HG03460 (cell line): Measurements from ENCODE around the gene PGM2.
A peak's percentile ranks its signal among the peaks of the same experiment; 100 is the strongest.

ENCODE experiments used
- ATAC-seq: cut with Tn5 transposase; IDR thresholded peaks from one replicate; pipeline ENCODE4 v1.9.1; 2021; ENCODE audit not compliant: unreplicated experiment

The PGM2 gene

GRCh38 chr4:37860266-37860665 is 33.8 kb downstream of the PGM2 start:
- ATAC-seq, result no peak

- no peak for ATAC-seq
Observed at GRCh38 chr4:37862961-37863360, 36.5 kb downstream of the PGM2 start.

GRCh38 chr4:37864786-37865185 is 38.3 kb downstream of the PGM2 start:
- ATAC-seq, result no peak

- no peak for ATAC-seq
Observed at GRCh38 chr4:37865450-37865849, 39.0 kb downstream of the PGM2 start.

- ATAC-seq, result no peak
Observed at GRCh38 chr4:37867102-37867501, 40.6 kb downstream of the PGM2 start.

GRCh38 chr4:37868238-37868637 is 41.8 kb downstream of the PGM2 start:
- no peak for ATAC-seq

GRCh38 chr4:37872310-37872988 is 46.0 kb downstream of the PGM2 start:
- ATAC-seq, result no peak

GRCh38 chr4:37873386-37873785 is 46.9 kb downstream of the PGM2 start:
- ATAC-seq, result no peak

GRCh38 chr4:37876156-37876555 is 49.7 kb downstream of the PGM2 start:
- ATAC-seq, result no peak

- ATAC-seq, result no peak
Observed at GRCh38 chr4:37879365-37879764, 52.9 kb downstream of the PGM2 start.

- ATAC-seq, result no peak
Observed at GRCh38 chr4:37881811-37882210, 55.3 kb downstream of the PGM2 start.

- ATAC-seq, result no peak
Observed at GRCh38 chr4:37882665-37883296, 56.3 kb downstream of the PGM2 start.

GRCh38 chr4:37884855-37885487 is 58.5 kb downstream of the PGM2 start:
- ATAC-seq, result no peak

GRCh38 chr4:37885496-37885895 is 59.0 kb downstream of the PGM2 start:
- no peak for ATAC-seq

GRCh38 chr4:37889849-37890800 is 63.6 kb downstream of the PGM2 start:
- peak; percentile 22 for ATAC-seq

- ATAC-seq, result peak; percentile 26
Observed at GRCh38 chr4:37890801-37891259, 64.3 kb downstream of the PGM2 start, which contains the start of gene TBC1D1. Gene TBC1D1, plus strand, starts transcription at chr4:37891084. Its CDS starts 11,012 bp downstream, at chr4:37902096.

- peak; percentile 54 for ATAC-seq
Observed at GRCh38 chr4:37891260-37892159, 65.0 kb downstream of the PGM2 start.

- ATAC-seq, result peak; percentile 49
Observed at GRCh38 chr4:37892641-37893040, 66.2 kb downstream of the PGM2 start.

- no peak for ATAC-seq
Observed at GRCh38 chr4:37893164-37893563, 66.7 kb downstream of the PGM2 start.

- no peak for ATAC-seq
Observed at GRCh38 chr4:37895271-37895670, 68.8 kb downstream of the PGM2 start.
